Activated CD4-positive, alpha-beta memory T cell treated with anti-CD3 and anti-CD28 coated beads, Interleukin-2, amount 10 ng/mL, durations not matched to agents 7 days and 5 days (primary cell): ENCODE data around the gene TSEN15. TPM values are rescaled to one million over a fixed set of nuclear protein-coding genes. Genes with fewer than 3 reads are reported as not detected.
A peak's percentile ranks its signal among the peaks of the same experiment; 100 is the strongest.
"Not testable (repeated sequence)": the region's sequence is repeated elsewhere in the genome, so short reads cannot be mapped to it uniquely, and the experiment has no call there.

Experiments
- CTCF ChIA-PET: fragments of 350-600 bp; sonication (Branson Sonifier 250); formaldehyde crosslinking; loops from one replicate; lab custom pipeline; 2021; ENCODE audit warnings: antibody characterized with exemption, inconsistent platforms; lab: Charles Lee
- POLR2A ChIA-PET: fragments of 350-600 bp; sonication (Branson Sonifier 250); formaldehyde crosslinking; loops from one replicate; lab custom pipeline; 2021; ENCODE audit warnings: antibody characterized with exemption; lab: Charles Lee
- DNase-seq: peaks from one replicate; pipeline ENCODE4 v3.0.0-alpha.2; 2020
- H3K27ac Mint-ChIP-seq: one replicate; pipeline ENCODE4 v1.8.0; 2021; ENCODE audit warnings: mild to moderate bottlenecking, mixed read lengths
- H3K27me3 Mint-ChIP-seq: one replicate; pipeline ENCODE4 v1.8.0; 2021; ENCODE audit warnings: mixed read lengths
- H3K36me3 Mint-ChIP-seq: one replicate; pipeline ENCODE4 v1.8.0; 2021; ENCODE audit warnings: low read depth, mixed read lengths
- H3K4me1 Mint-ChIP-seq: one replicate; pipeline ENCODE4 v1.8.0; 2021; ENCODE audit warnings: mixed read lengths
- H3K4me3 Mint-ChIP-seq: one replicate; pipeline ENCODE4 v1.8.0; 2021; ENCODE audit warnings: mild to moderate bottlenecking, mixed read lengths
- H3K9me3 Mint-ChIP-seq: one replicate; pipeline ENCODE4 v1.8.0; 2021; ENCODE audit warnings: mixed read lengths
- total RNA-seq, 2 experiments: library from RNA; stranded (reverse); gene quantifications; one replicate each; pipeline ENCODE4 v1.2.3, GENCODE V29; 2021

The TSEN15 gene
- total RNA-seq, 2 experiments from 2014 or later: 52.6 to 53.7 TPM

GRCh38 chr1:184096580-184096979, 45.0 kb downstream of the TSEN15 start:
- H3K4me1 Mint-ChIP-seq, DNase-seq, CTCF ChIA-PET: not testable (repeated sequence)

GRCh38 chr1:184101141-184101540, 49.6 kb downstream of the TSEN15 start:
- POLR2A ChIA-PET: no interaction called here

More at GRCh38 chr1:184096580-184096979, 45.0 kb downstream of the TSEN15 start:
- H3K27me3 Mint-ChIP-seq, POLR2A ChIA-PET, H3K4me3 Mint-ChIP-seq, H3K9me3 Mint-ChIP-seq, H3K27ac Mint-ChIP-seq: not testable (repeated sequence)
- H3K36me3 Mint-ChIP-seq: peaks cover 15% of the 10 kb centered on the region

GRCh38 chr1:184101571-184101970, 50.0 kb downstream of the TSEN15 start:
- Mint-ChIP-seq H3K27ac (no peak overlapping the region), H3K27me3 (no peaks in the 10 kb centered on the region), H3K4me3 (no peak overlapping the region), H3K4me1 (no peaks in the 10 kb centered on the region), H3K36me3 (peaks cover 16% of the 10 kb centered on the region), H3K9me3 (peaks cover 12% of the 10 kb centered on the region)
- POLR2A ChIA-PET: no interaction called here
- no peak for DNase-seq
- CTCF ChIA-PET: no interaction called here

More at GRCh38 chr1:184101141-184101540, 49.6 kb downstream of the TSEN15 start:
- no peak overlapping the region for H3K4me3 Mint-ChIP-seq
- H3K4me1 Mint-ChIP-seq: no peaks in the 10 kb centered on the region
- H3K9me3 Mint-ChIP-seq: peaks cover 8% of the 10 kb centered on the region
- CTCF ChIA-PET: no interaction called here
- no peak overlapping the region for H3K27ac Mint-ChIP-seq
- no peaks in the 10 kb centered on the region for H3K27me3 Mint-ChIP-seq
- H3K36me3 Mint-ChIP-seq: peaks cover 18% of the 10 kb centered on the region
- DNase-seq: no peak

GRCh38 chr1:184110272-184111204, 59.0 kb downstream of the TSEN15 start:
- ChIA-PET POLR2A (no interaction called here), CTCF (no interaction called here)
- no peaks in the 10 kb centered on the region for H3K27me3 Mint-ChIP-seq
- peaks cover 9% of the 10 kb centered on the region for H3K36me3 Mint-ChIP-seq
- H3K4me3 Mint-ChIP-seq: no peak overlapping the region
- H3K4me1 Mint-ChIP-seq: peaks cover 9% of the 10 kb centered on the region
- H3K27ac Mint-ChIP-seq: no peak overlapping the region
- peaks cover 14% of the 10 kb centered on the region for H3K9me3 Mint-ChIP-seq
- peak; percentile 21 for DNase-seq

- Mint-ChIP-seq H3K27me3 (no peaks in the 10 kb centered on the region), H3K36me3 (no peaks in the 10 kb centered on the region), H3K9me3 (peaks cover 4% of the 10 kb centered on the region), H3K4me1 (peaks cover 9% of the 10 kb centered on the region), H3K4me3 (no peak overlapping the region), H3K27ac (no peak overlapping the region)
- POLR2A ChIA-PET: no interaction called here
- DNase-seq: no peak
- CTCF ChIA-PET: no interaction called here
Observed at GRCh38 chr1:184112176-184112948, 60.8 kb downstream of the TSEN15 start.

GRCh38 chr1:184113251-184113650, 61.7 kb downstream of the TSEN15 start:
- Mint-ChIP-seq H3K27ac (no peak overlapping the region), H3K9me3 (peaks cover 4% of the 10 kb centered on the region)
- CTCF ChIA-PET: no interaction called here

GRCh38 chr1:184114818-184115398, 63.4 kb downstream of the TSEN15 start:
- CTCF ChIA-PET: no interaction called here

More at GRCh38 chr1:184113251-184113650, 61.7 kb downstream of the TSEN15 start:
- H3K4me3 Mint-ChIP-seq: no peak overlapping the region
- POLR2A ChIA-PET: no interaction called here
- H3K36me3 Mint-ChIP-seq: no peaks in the 10 kb centered on the region
- peaks cover 9% of the 10 kb centered on the region for H3K4me1 Mint-ChIP-seq
- H3K27me3 Mint-ChIP-seq: no peaks in the 10 kb centered on the region
- no peak for DNase-seq

GRCh38 chr1:184116287-184116686, 64.8 kb downstream of the TSEN15 start:
- Mint-ChIP-seq H3K9me3 (no peaks in the 10 kb centered on the region), H3K27me3 (no peaks in the 10 kb centered on the region), H3K4me3 (no peak overlapping the region), H3K27ac (no peak overlapping the region), H3K4me1 (no peaks in the 10 kb centered on the region), H3K36me3 (peaks cover 4% of the 10 kb centered on the region)
- no peak for DNase-seq
- POLR2A ChIA-PET: no interaction called here
- CTCF ChIA-PET: interaction anchor here (0.7 kb wide), 1 partner anchor 28 kb away, joined by 3 read pairs; no protein-coding TSS in a partner anchor

More at GRCh38 chr1:184114818-184115398, 63.4 kb downstream of the TSEN15 start:
- Mint-ChIP-seq H3K9me3 (peaks cover 3% of the 10 kb centered on the region), H3K4me3 (no peak overlapping the region), H3K4me1 (peaks cover 8% of the 10 kb centered on the region), H3K27ac (no peak overlapping the region), H3K27me3 (no peaks in the 10 kb centered on the region), H3K36me3 (no peaks in the 10 kb centered on the region)
- POLR2A ChIA-PET: interaction anchor here (0.7 kb wide), 1 partner anchor 1251 kb away, joined by 3 read pairs; no protein-coding TSS in a partner anchor
- no peak for DNase-seq

GRCh38 chr1:184118046-184118445, 66.5 kb downstream of the TSEN15 start:
- CTCF ChIA-PET: no interaction called here
- H3K27ac Mint-ChIP-seq: no peak overlapping the region
- H3K36me3 Mint-ChIP-seq: peaks cover 9% of the 10 kb centered on the region
- H3K9me3 Mint-ChIP-seq: no peaks in the 10 kb centered on the region
- POLR2A ChIA-PET: no interaction called here
- no peak for DNase-seq
- H3K4me1 Mint-ChIP-seq: no peaks in the 10 kb centered on the region
- H3K27me3 Mint-ChIP-seq: no peaks in the 10 kb centered on the region
- no peak overlapping the region for H3K4me3 Mint-ChIP-seq

Other genes with a start within 250 kb of the TSEN15 start
- 1 to 10 TPM; 2.4 to 2.8 TPM for gene RGL1, start 246.6 kb upstream of the TSEN15 start, total RNA-seq
- gene COLGALT2, start 14.0 kb upstream of the TSEN15 start, total RNA-seq: 1 to 10 TPM; 2.6 to 2.9 TPM